Ishikawa (cell line): Measurements from ENCODE around the gene PEAK1.

Experiments
- CEBPB ChIP-seq: IDR thresholded peaks from 2 replicates; pipeline ENCODE4 v1.6.1; 2012
- CREB1 ChIP-seq: IDR thresholded peaks from 2 replicates; pipeline ENCODE4 v1.6.1; 2012; ENCODE audit warnings: low read depth
- EGR1 ChIP-seq: IDR thresholded peaks from 2 replicates; pipeline ENCODE4 v1.6.1; 2012
- EP300 ChIP-seq: IDR thresholded peaks from 2 replicates; pipeline ENCODE4 v1.6.1; 2012; ENCODE audit warnings: borderline replicate concordance
- FOXM1 ChIP-seq: IDR thresholded peaks from 2 replicates; pipeline ENCODE4 v1.6.1; 2012; ENCODE audit warnings: low read depth, borderline replicate concordance
- MAX ChIP-seq: IDR thresholded peaks from 2 replicates; pipeline ENCODE4 v1.6.1; 2012
- NFIC ChIP-seq: IDR thresholded peaks from 2 replicates; pipeline ENCODE4 v1.6.1; 2012
- RAD21 ChIP-seq: IDR thresholded peaks from 2 replicates; pipeline ENCODE4 v1.6.1; 2012; ENCODE audit warnings: low read depth
- REST ChIP-seq: IDR thresholded peaks from 2 replicates; pipeline ENCODE4 v1.6.1; 2012; ENCODE audit warnings: low read depth, mild to moderate bottlenecking
- TAF1 ChIP-seq: IDR thresholded peaks from 2 replicates; pipeline ENCODE4 v1.6.1; 2012; ENCODE audit warnings: low read depth, mild to moderate bottlenecking
- TCF12 ChIP-seq: IDR thresholded peaks from 2 replicates; pipeline ENCODE4 v1.6.1; 2012; ENCODE audit warnings: low read depth
- USF1 ChIP-seq: IDR thresholded peaks from 2 replicates; pipeline ENCODE4 v1.6.1; 2012
- YY1 ChIP-seq: IDR thresholded peaks from 2 replicates; pipeline ENCODE4 v1.6.1; 2012; ENCODE audit warnings: low read depth
- ZBTB7A ChIP-seq: IDR thresholded peaks from 2 replicates; pipeline ENCODE4 v1.6.1; 2012; ENCODE audit warnings: low read depth

GRCh38 chr15:77239882-77240608 is 179.9 kb downstream of the PEAK1 start:
- no peak for TF ChIP-seq EP300
- TF ChIP-seq TAF1 = no peak
- TF ChIP-seq RAD21 = no peak
- no peak for TF ChIP-seq CEBPB
- no peak for TF ChIP-seq NFIC
- no peak for TF ChIP-seq TCF12
- no peak for TF ChIP-seq YY1
- no peak for TF ChIP-seq REST
- TF ChIP-seq MAX = no peak
- TF ChIP-seq FOXM1 = no peak
- TF ChIP-seq CREB1 = no peak
- no peak for TF ChIP-seq USF1
- TF ChIP-seq ZBTB7A = no peak
- TF ChIP-seq EGR1 = no peak
